Measurements from ENCODE around the gene CMTM1.

DNA sequence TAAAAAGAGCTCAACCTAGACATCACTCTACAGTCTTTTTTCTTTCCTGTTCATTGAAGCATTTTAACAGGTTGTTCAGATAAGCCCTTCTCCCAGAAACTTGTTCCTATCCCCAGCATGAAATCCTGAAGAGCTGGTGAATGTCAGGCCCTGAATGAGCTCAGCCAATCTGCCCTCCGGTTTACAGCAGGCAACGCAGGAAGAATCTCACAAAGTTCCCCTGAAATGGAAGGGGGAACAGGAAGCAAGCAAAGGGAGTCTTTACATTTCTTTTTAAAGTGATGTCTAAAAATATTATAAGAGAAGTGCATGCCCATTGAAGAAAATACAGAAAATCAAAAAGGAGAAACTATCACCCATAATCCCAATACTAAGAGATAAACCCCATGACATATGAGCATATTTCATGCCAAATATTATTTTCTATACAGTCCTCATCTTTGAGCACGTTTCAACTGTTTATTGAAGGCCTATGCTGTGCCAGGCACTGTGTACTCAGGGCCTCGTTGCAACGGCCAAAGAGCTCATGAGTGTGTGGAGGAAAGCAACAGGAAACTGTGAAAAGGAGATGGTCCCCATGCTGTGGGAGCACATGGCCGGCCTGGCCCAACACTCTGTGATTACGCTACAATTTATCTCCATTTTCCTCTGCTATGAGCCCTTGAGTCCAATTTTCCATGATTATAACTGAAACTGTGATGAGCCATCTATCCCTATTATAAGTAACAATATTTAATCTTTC is 22.1 kb upstream of the CMTM1 start:
- TF ChIP-seq ZFX (IDR thresholded peaks at IDR 0.05): no peak
- TF ChIP-seq, protein P1, sequence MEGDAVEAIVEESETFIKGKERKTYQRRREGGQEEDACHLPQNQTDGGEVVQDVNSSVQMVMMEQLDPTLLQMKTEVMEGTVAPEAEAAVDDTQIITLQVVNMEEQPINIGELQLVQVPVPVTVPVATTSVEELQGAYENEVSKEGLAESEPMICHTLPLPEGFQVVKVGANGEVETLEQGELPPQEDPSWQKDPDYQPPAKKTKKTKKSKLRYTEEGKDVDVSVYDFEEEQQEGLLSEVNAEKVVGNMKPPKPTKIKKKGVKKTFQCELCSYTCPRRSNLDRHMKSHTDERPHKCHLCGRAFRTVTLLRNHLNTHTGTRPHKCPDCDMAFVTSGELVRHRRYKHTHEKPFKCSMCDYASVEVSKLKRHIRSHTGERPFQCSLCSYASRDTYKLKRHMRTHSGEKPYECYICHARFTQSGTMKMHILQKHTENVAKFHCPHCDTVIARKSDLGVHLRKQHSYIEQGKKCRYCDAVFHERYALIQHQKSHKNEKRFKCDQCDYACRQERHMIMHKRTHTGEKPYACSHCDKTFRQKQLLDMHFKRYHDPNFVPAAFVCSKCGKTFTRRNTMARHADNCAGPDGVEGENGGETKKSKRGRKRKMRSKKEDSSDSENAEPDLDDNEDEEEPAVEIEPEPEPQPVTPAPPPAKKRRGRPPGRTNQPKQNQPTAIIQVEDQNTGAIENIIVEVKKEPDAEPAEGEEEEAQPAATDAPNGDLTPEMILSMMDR (conservative IDR thresholded peaks at IDR 0.05): no peak

All from C4-2B (cell line).